OCI-LY7 (cell line): ENCODE data around the gene DNAH6.

ENCODE experiments used
- CTCF ChIP-seq: fragments of 200-600 bp; sonication (generic); conservative IDR thresholded peaks from 2 replicates; pipeline ENCODE4 v1.5.1; 2014; ENCODE audit warnings: mild to moderate bottlenecking, antibody characterized with exemption, low read length, moderate library complexity, mixed read lengths
- EZH2phosphoT487 ChIP-seq: fragments of 200-600 bp; sonication (generic); IDR thresholded peaks from 2 replicates; pipeline ENCODE4 v1.6.1; 2018; ENCODE audit warnings: low read depth, borderline replicate concordance, mild to moderate bottlenecking, mixed run types, antibody characterized with exemption, low read length, moderate library complexity, mixed read lengths

DNA sequence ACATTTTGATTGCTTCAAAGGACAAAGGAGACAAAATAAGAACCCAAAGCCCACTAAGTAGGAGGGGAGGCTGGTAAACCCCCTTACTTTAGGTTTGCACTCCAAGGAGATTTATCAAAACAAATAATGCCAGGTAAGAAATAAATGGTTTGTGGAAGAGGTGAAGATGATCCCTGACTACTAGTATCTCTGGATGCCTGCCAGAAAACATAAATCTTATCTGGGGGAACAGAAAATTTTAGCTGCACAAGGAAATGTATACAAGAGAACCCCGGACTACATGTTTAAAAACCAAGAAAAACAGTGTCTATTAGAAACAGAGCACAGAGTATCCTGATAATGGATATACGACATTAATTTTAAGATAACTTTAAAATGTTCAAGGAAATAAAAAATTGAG lies 250.5 kb downstream of the DNAH6 start:
- TF ChIP-seq CTCF (no peak), EZH2phosphoT487 (no peak)
